ENCODE data around the gene ATRIP.

The ATRIP gene

DNA sequence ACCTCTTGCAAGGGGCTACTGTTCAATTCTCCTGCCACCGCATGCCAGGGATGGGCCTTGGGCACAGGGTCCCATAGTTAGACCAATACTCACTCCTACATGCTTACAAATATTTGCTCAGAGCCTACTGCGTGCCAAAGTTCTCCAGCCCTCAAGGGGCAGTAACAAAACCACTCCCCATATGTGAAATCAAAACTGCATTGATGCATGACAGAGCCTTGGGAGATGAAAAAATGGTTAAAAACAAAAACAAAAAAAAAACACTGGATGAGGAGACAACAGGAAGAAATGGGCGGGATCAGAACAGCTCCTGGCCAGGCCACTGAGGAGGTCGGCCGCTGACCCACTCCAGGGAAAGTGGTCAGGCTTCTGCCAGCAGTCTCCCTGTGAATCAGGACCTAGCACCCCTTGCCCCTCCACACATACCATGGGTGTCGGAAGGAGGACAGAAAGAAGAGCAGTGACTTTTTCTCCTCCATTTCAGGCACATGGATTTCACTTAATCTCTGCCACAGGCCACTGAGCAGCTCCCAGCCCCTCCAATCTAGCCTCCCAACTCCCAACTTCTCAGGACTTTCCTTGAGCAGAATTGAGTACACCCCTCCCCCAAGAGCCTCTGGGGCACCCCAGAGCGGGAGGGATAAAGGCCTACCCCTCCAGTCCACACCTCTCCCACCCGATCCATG lies 19.4 kb upstream of the ATRIP start:
- H3K27ac ChIP-seq = peak overlapping the region; percentile 94; the same call in 1 of the 2 replicates
- TF ChIP-seq ZFX (IDR thresholded peaks at IDR 0.05; ENCODE audit: borderline replicate concordance) = no peak
- TF ChIP-seq, protein P1, sequence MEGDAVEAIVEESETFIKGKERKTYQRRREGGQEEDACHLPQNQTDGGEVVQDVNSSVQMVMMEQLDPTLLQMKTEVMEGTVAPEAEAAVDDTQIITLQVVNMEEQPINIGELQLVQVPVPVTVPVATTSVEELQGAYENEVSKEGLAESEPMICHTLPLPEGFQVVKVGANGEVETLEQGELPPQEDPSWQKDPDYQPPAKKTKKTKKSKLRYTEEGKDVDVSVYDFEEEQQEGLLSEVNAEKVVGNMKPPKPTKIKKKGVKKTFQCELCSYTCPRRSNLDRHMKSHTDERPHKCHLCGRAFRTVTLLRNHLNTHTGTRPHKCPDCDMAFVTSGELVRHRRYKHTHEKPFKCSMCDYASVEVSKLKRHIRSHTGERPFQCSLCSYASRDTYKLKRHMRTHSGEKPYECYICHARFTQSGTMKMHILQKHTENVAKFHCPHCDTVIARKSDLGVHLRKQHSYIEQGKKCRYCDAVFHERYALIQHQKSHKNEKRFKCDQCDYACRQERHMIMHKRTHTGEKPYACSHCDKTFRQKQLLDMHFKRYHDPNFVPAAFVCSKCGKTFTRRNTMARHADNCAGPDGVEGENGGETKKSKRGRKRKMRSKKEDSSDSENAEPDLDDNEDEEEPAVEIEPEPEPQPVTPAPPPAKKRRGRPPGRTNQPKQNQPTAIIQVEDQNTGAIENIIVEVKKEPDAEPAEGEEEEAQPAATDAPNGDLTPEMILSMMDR (IDR thresholded peaks at IDR 0.05) = no peak

DNA sequence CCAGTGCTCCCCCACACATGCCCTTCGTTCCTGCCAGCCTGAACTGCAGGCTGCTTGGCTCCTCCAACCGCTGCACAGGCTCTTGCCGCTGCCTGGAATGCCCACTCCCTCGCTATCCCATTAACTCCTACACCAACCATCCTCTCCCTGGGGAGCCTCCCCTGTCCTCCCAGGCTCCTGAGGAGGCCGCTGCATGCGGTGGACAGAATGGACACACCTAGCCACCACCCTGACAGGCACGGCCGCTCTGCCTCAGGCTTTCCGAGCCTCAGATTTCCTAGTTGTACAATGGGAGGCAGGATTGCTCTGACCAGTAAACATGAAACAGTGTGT lies 18.9 kb upstream of the ATRIP start:
- TF ChIP-seq ZFX (IDR thresholded peaks at IDR 0.05; ENCODE audit: borderline replicate concordance) = no peak
- TF ChIP-seq, protein P1 (IDR thresholded peaks at IDR 0.05) = no peak
- peak overlapping the region; percentile 94 for H3K27ac ChIP-seq

DNA sequence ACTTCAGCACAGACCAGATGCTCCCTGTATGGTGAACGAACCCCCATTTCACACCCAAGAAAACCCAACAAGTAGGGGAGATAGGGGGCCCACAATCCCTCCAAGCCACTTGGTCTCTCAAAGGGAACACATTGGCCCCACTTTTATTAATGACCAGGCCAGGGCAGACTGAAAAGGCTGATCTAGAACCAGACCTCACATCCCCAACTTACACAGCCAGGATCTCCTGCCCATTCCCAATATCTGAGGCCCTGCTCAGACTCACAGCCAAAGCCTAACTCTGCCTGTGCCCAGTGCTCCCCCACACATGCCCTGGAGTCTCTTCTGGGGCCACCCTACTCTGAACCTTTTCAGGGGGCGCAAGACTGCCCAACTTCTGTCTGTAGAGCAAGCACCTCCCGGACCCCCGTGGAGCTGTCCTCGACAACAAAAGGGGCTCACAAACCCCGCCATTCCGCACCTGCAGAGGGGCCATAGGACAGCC lies 18.4 kb upstream of the ATRIP start:
- peak overlapping the region; percentile 94 for H3K27ac ChIP-seq
- TF ChIP-seq ZFX (IDR thresholded peaks at IDR 0.05; ENCODE audit: borderline replicate concordance) = no peak
- TF ChIP-seq, protein P1 (IDR thresholded peaks at IDR 0.05) = no peak

DNA sequence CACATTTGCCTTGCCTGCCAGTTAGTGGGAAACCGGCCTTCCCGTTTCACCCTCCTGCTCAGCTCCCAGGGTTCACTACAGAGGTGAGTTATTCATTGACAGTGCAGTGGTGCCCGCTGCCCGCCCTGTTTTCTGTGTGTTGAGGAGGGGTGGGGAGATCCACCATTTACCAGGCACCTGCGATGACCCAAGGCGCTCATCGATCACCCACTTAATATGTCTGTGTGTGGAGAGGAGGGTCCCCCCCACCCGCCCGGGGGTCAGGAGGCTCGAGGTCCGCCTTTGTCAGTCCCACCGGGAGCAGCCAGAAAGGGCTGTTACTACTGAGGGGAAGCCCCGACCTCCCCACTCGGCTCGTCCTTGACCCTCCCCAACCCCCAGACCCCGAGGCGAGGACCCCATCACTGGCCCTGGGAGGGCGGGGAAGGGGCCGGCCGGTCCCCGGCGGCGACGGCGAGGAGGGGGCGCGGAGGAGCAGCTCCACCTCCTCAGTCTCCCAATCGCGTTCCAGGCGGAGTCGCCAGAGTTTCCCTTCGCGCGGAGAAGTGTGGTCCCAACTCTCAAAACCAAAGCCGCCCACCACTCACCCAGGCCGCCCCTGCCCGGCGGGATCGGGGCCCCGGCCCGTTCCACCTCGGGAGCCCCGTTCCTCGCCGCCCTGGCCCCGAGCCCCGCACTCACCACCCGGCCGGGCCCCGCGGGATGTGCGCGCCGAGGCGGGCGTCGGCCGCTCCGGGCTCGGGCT lies 17.8 kb upstream of the ATRIP start:
- TF ChIP-seq ZFX (IDR thresholded peaks at IDR 0.05; ENCODE audit: borderline replicate concordance) = no peak
- TF ChIP-seq, protein P1 (IDR thresholded peaks at IDR 0.05) = no peak
- peak overlapping the region; percentile 94 for H3K27ac ChIP-seq

DNA sequence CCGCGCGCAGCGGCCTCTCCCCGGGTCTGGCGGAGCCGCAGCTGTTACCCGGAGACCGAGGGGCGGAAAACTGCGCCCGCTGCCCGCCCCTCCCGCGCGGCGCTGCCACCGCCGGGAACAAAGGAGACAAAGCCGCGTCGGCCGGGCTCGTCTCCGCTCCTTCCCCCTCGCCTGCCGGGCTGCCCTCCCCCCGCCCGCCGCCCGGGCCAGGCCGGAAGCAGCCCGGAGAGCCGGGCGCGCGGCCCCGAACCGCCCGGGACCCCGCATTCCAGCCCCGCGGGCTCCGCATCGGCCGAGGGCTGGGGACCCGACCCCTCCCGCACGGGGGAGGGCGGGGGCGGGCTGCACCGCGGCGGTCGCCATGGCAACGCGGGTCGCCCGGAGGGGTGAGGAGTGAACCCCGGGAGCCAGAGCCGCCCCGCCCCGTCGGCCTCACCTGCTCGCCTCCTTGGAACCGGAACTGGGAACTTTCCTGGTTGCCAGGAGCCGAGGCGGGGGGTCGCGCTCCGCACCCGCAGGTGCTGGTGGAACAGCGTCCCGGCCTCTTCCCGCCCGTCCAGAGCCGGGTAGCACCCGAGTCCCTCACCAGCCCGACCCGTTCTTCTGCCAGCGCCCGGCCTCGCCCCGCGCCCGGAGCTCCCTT lies 17.1 kb upstream of the ATRIP start:
- TF ChIP-seq, protein P1 (IDR thresholded peaks at IDR 0.05) = no peak
- no peak for TF ChIP-seq ZFX (IDR thresholded peaks at IDR 0.05; ENCODE audit: borderline replicate concordance)
- peak overlapping the region; percentile 94 for H3K27ac ChIP-seq

DNA sequence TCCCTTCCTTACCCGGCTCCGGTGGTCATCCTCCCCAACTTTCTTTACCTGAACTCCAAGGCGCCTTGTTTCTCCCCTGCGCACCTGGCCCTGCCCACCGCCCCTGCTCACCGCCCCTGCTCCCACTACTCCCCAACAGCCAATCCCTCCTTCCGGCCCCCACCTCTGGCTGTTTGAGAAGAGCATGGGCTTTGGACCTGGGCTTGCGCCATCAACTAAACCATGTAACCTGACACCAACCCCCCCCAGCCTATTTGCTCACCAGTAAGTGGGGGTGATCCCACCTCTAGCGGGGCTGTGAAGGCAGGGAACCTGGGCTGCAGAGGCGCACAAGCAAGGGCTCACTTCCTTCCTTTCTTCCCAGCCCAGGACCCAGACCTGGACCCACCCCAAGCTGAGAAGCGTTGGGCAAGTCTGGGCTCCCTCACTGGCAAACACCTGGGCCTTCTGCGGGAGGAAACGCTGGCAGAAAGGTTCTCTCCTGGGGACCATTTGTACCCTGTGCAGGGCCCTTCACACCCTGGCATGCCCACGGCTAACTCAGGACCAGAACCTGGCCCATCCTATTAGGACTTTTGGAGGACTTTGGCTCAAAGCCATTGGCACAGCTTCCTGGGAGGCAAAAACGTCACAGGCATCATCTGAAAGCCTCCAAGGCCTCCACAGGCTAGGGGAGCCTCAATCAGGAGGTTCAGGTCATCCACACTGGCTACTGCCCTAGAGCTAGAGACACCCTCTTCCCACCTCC lies 16.4 kb upstream of the ATRIP start, which contains the start of gene PLXNB1:
Gene PLXNB1 (minus strand): TSS at position 127 of the 748 bp plus-strand sequence. CDS start 5,475 bp downstream, outside the sequence.
- H3K27ac ChIP-seq = peak within 1 kb of the TSS; percentile 94
- no peak for TF ChIP-seq ZFX (IDR thresholded peaks at IDR 0.05; ENCODE audit: borderline replicate concordance)
- TF ChIP-seq, protein P1 (IDR thresholded peaks at IDR 0.05) = no peak

Measured in 22Rv1 (cell line).